A549 (cell line): ENCODE results near the gene APOH.

Experiments used
- CTCF ChIP-seq: fragments of >200 bp; sonication (Bioruptor Twin); formaldehyde crosslinking; IDR thresholded peaks from 3 replicates; pipeline ENCODE4 v1.5.1; 2016
- EP300 ChIP-seq, 2 experiments: fragments of >200 bp; sonication (Bioruptor Twin); formaldehyde crosslinking; IDR thresholded peaks; 2 replicates in 1 of 2; 3 replicates in 1 of 2; pipeline ENCODE4 v1.6.1; 2016 to 2017
- FOSL2 ChIP-seq, 2 experiments: fragments of 450-650 bp in 1 of 2; fragments of >200 bp in 1 of 2; sonication (Bioruptor Twin) in 1 of 2; formaldehyde crosslinking; IDR thresholded peaks; 2 replicates each; pipeline versions ENCODE4 v1.5.0 to v1.6.1; 2016 to 2020; ENCODE audit warnings: mild to moderate bottlenecking in 1 of 2, moderate library complexity in 1 of 2
- HMGXB4 ChIP-seq: fragments of 250-450 bp; sonication (Bioruptor Pico); IDR thresholded peaks from 2 replicates; pipeline ENCODE4 v1.5.0; 2021; ENCODE audit warnings: mild to moderate bottlenecking, moderate library complexity, borderline replicate concordance
- MAX ChIP-seq: IDR thresholded peaks from 2 replicates; pipeline ENCODE4 v1.6.1; 2012
- MAZ ChIP-seq: fragments of 150-350 bp; IDR thresholded peaks from 2 replicates; pipeline ENCODE4 v1.6.1; 2014; ENCODE audit warnings: antibody characterized with exemption, low read depth, low read length, borderline replicate concordance
- REST ChIP-seq: fragments of 200-600 bp; sonication (generic); IDR thresholded peaks from 2 replicates; pipeline ENCODE4 v1.6.1; 2016; ENCODE audit warnings: antibody characterized with exemption, mild to moderate bottlenecking, moderate library complexity
- SREBF2 ChIP-seq: fragments of 450-650 bp; IDR thresholded peaks from 2 replicates; pipeline ENCODE4 v1.6.1; 2014; ENCODE audit warnings: mild to moderate bottlenecking, moderate library complexity

- TF ChIP-seq CTCF (no peak), MAZ (no peak), REST (no peak), HMGXB4 (CRISPR knock-in tag) (no peak), SREBF2 (no peak), EP300 (IDR thresholded peaks at IDR 0.05) (no peak), MAX (no peak), FOSL2 (IDR thresholded peaks at IDR 0.05) (no peak), FOSL2 (CRISPR knock-in tag; IDR thresholded peaks at IDR 0.05) (no peak)
Measured at GRCh38 chr17:66203274-66204015, 25.8 kb downstream of the APOH start.
